GM19193 (cell line): ENCODE data around the gene C1QTNF8.

Experiments used
- POLR2A ChIP-seq: IDR thresholded peaks from 4 replicates; pipeline ENCODE4 v1.6.1; 2011; ENCODE audit not compliant: insufficient read depth, insufficient read length; ENCODE audit errors: extremely low read depth

The C1QTNF8 gene

GRCh38 chr16:1107731-1108130, 11.7 kb upstream of the C1QTNF8 start:
- TF ChIP-seq POLR2A, result no peak

DNA sequence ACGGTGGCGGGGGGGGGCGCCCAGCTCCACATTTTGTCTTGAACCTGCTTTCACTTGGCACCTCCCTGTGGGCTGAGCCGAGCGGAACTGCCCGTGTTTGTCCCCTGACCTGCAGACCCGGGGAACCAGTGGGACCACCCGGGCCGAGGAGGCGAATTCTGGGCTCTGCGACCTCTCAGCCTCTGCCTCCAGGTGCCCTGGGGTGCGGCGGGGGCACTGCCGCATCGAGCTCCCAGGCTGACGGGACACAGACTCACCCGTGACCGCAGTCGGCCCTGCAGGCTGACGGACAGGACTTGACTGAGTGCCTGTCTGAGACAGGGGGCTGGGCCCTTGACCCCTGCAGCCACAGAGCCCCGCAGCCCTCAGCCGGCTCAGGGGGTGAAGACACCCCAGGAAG, 11.1 kb upstream of the C1QTNF8 start:
- no peak for TF ChIP-seq POLR2A

GRCh38 chr16:1106659-1107058, 10.6 kb upstream of the C1QTNF8 start:
- no peak for TF ChIP-seq POLR2A

- no peak for TF ChIP-seq POLR2A
Measured at GRCh38 chr16:1105888-1106620, 10.0 kb upstream of the C1QTNF8 start.

DNA sequence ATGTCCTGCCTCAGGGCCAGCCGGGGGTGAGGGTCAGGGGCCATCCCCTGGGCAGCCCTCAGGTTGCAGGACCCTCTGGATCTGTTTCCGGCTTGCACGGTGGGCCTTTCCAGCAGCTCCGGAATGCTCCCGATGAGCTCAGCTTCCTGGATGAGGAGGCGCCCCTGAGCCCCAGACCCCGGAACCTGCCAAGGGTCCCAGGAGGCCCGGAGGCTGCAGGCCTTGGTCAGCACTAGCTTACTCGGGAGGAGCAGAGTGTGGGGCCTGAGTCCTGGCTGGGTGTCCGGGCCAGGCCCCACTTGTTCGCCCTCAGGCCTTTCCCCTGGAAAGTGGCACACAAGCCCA, 7.6 kb upstream of the C1QTNF8 start:
- TF ChIP-seq POLR2A, result no peak

DNA sequence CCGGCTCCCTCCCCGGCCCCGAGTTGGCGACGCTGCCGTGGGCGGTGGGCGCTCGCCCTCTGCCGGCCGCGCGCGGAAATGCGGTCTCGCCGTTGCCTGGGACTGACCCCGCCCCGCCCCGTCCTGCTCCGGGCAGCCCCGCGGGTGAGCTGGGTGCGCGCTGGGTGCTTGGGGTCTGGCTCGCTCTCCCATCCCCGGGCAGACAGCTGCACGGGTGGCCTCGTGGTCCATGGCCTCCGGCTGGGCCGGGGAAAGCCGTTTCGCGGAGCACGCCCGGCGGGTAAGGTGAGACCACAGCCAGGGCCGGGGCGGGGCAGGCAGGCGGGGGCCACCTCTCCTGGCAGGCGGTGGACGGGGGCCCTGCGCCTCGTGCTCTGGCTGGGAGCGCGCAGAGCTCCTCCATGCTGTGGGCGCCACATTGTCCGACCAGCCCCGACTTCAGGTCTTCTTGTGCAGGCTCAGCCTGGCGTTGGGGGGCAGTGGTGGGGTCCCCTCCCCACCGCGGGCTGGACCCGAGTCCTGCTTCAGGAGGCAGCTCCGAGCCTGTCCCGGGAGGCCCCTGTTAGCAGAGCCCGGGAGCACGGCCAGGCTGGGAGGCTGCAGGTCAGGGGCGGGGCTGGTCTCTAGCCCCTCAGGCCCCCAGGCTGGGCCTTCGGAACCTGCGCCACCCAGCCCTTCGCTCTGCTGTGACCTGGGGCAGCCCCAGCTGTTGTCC, 7.0 kb upstream of the C1QTNF8 start:
- no peak for TF ChIP-seq POLR2A

DNA sequence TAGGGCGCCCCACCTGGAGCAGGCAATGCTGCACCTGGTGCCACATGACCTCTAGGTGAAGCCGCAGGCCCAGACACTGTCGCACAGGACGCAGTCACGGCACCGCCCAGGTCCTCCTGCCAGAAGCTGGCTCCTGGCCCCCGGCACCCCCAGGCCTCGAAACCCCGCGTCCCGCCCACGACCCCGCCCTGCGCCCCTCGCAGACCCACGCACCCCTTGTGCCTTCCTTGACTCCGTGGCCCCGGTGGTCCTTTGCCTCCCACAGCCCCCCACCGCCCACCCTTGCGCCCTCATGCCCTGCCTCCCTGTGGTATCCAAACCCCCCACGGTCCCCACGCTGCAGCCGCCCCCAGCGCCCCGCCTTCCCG, 6.3 kb upstream of the C1QTNF8 start:
- no peak for TF ChIP-seq POLR2A

- no peak for TF ChIP-seq POLR2A
Measured at GRCh38 chr16:1101573-1102332, 5.7 kb upstream of the C1QTNF8 start.

- no peak for TF ChIP-seq POLR2A
Measured at GRCh38 chr16:1101133-1101532, 5.1 kb upstream of the C1QTNF8 start.

GRCh38 chr16:1100084-1100800, 4.2 kb upstream of the C1QTNF8 start:
- no peak for TF ChIP-seq POLR2A

- TF ChIP-seq POLR2A, result no peak
Measured at GRCh38 chr16:1099189-1100083, 3.4 kb upstream of the C1QTNF8 start.

- no peak for TF ChIP-seq POLR2A
Measured at GRCh38 chr16:1098266-1098991, 2.4 kb upstream of the C1QTNF8 start.

- TF ChIP-seq POLR2A, result no peak
Measured at GRCh38 chr16:1097800-1098199, 1.8 kb upstream of the C1QTNF8 start.
